ENCODE data around the gene EIF3D. TPM values are rescaled to one million over a fixed set of nuclear protein-coding genes. Genes with fewer than 3 reads are reported as not detected.

The EIF3D gene
- total RNA-seq, 1 donor from 2014 or later = 285 TPM

GRCh38 chr22:36571991-36572390, 43.0 kb upstream of the EIF3D start:
- Mint-ChIP-seq H3K36me3 (ENCODE audit: low read depth) (no peaks in the 10 kb centered on the region), H3K9me3 (no peaks in the 10 kb centered on the region), H3K4me3 (no peak overlapping the region), H3K27me3 (peaks cover 6% of the 10 kb centered on the region), H3K4me1 (peaks cover 4% of the 10 kb centered on the region), H3K27ac (no peak overlapping the region)
- TF ChIP-seq CTCF (IDR thresholded peaks at IDR 0.05) = no peak
- ChIA-PET POLR2A (interaction anchor here (0.7 kb wide), 1 partner anchor 405 kb away, joined by 4 read pairs; no protein-coding TSS in a partner anchor), CTCF (no interaction called here)
- no peak for DNase-seq
- intact Hi-C loops (cut with micrococcal nuclease) = no loop called here
- no peak for ATAC-seq (ENCODE audit: low read depth)

- intact Hi-C loops (cut with micrococcal nuclease) = no loop called here
- TF ChIP-seq CTCF (IDR thresholded peaks at IDR 0.05) = no peak
- Mint-ChIP-seq H3K36me3 (ENCODE audit: low read depth) (no peaks in the 10 kb centered on the region), H3K27ac (no peak overlapping the region), H3K4me3 (no peak overlapping the region), H3K4me1 (peaks cover 4% of the 10 kb centered on the region), H3K9me3 (no peaks in the 10 kb centered on the region), H3K27me3 (peaks cover 6% of the 10 kb centered on the region)
- DNase-seq (no peak), ATAC-seq (ENCODE audit: low read depth) (no peak)
- CTCF ChIA-PET = interaction anchor here (0.8 kb wide), 1 partner anchor 18 kb away, joined by 3 read pairs; no protein-coding TSS in a partner anchor
- POLR2A ChIA-PET = no interaction called here
These were observed 41.0 kb upstream of the EIF3D start for GRCh38 chr22:36569999-36570398.

- TF ChIP-seq CTCF (IDR thresholded peaks at IDR 0.05) = no peak
These were observed 39.9 kb upstream of the EIF3D start for GRCh38 chr22:36568846-36569245.

GRCh38 chr22:36566720-36567119, 37.8 kb upstream of the EIF3D start:
- no peak overlapping the region for H3K27ac Mint-ChIP-seq
- DNase-seq (no peak), ATAC-seq (ENCODE audit: low read depth) (no peak)
- H3K4me1 Mint-ChIP-seq = peaks cover 6% of the 10 kb centered on the region
- H3K36me3 Mint-ChIP-seq (ENCODE audit: low read depth) = no peaks in the 10 kb centered on the region
- no peaks in the 10 kb centered on the region for H3K9me3 Mint-ChIP-seq
- intact Hi-C loops (cut with micrococcal nuclease) = no loop called here
- H3K4me3 Mint-ChIP-seq = no peak overlapping the region
- peaks cover 16% of the 10 kb centered on the region for H3K27me3 Mint-ChIP-seq
- POLR2A ChIA-PET = no interaction called here
- CTCF ChIA-PET = no interaction called here
- no peak for TF ChIP-seq CTCF (IDR thresholded peaks at IDR 0.05)

More at GRCh38 chr22:36568846-36569245, 39.9 kb upstream of the EIF3D start:
- H3K4me3 Mint-ChIP-seq = no peak overlapping the region
- intact Hi-C loops (cut with micrococcal nuclease) = no loop called here
- DNase-seq (no peak), ATAC-seq (ENCODE audit: low read depth) (no peak)
- no peaks in the 10 kb centered on the region for H3K9me3 Mint-ChIP-seq
- H3K4me1 Mint-ChIP-seq = peaks cover 4% of the 10 kb centered on the region
- H3K36me3 Mint-ChIP-seq (ENCODE audit: low read depth) = no peaks in the 10 kb centered on the region
- H3K27me3 Mint-ChIP-seq = peaks cover 15% of the 10 kb centered on the region
- H3K27ac Mint-ChIP-seq = no peak overlapping the region
- CTCF ChIA-PET = no interaction called here
- POLR2A ChIA-PET = no interaction called here

GRCh38 chr22:36565686-36566085, 36.7 kb upstream of the EIF3D start:
- Mint-ChIP-seq H3K4me3 (no peak overlapping the region), H3K27me3 (peaks cover 16% of the 10 kb centered on the region), H3K4me1 (peaks cover 11% of the 10 kb centered on the region), H3K36me3 (ENCODE audit: low read depth) (no peaks in the 10 kb centered on the region), H3K27ac (no peak overlapping the region), H3K9me3 (no peaks in the 10 kb centered on the region)
- ChIA-PET CTCF (no interaction called here), POLR2A (no interaction called here)
- intact Hi-C loops (cut with micrococcal nuclease) = no loop called here
- no peak for TF ChIP-seq CTCF (IDR thresholded peaks at IDR 0.05)
- ATAC-seq (ENCODE audit: low read depth) (no peak), DNase-seq (no peak)
